Breast epithelium (tissue), 3 donors: Measurements from ENCODE around the gene ANTXRL.

Experiments used
- POLR2A ChIP-seq: fragments of 450-650 bp; IDR thresholded peaks from one replicate; pipeline ENCODE4 v1.6.1; 2016; ENCODE audit warnings: antibody characterized with exemption, mild to moderate bottlenecking, moderate library complexity
- POLR2AphosphoS5 ChIP-seq, 3 donors: sonication (generic); formaldehyde crosslinking; IDR thresholded peaks; one replicate each; pipeline ENCODE4 v1.6.1; 2017; ENCODE audit warnings: antibody characterized with exemption in 3 of 3
- TF ChIP-seq, protein P1 (sequence below), 3 donors: fragments of 450-650 bp; IDR thresholded peaks; one replicate each; pipeline ENCODE4 v1.5.1; 2016 to 2017; ENCODE audit warnings: antibody characterized with exemption in 3 of 3, mild to moderate bottlenecking in 3 of 3, moderate library complexity in 3 of 3

- TF ChIP-seq, protein P1, sequence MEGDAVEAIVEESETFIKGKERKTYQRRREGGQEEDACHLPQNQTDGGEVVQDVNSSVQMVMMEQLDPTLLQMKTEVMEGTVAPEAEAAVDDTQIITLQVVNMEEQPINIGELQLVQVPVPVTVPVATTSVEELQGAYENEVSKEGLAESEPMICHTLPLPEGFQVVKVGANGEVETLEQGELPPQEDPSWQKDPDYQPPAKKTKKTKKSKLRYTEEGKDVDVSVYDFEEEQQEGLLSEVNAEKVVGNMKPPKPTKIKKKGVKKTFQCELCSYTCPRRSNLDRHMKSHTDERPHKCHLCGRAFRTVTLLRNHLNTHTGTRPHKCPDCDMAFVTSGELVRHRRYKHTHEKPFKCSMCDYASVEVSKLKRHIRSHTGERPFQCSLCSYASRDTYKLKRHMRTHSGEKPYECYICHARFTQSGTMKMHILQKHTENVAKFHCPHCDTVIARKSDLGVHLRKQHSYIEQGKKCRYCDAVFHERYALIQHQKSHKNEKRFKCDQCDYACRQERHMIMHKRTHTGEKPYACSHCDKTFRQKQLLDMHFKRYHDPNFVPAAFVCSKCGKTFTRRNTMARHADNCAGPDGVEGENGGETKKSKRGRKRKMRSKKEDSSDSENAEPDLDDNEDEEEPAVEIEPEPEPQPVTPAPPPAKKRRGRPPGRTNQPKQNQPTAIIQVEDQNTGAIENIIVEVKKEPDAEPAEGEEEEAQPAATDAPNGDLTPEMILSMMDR (IDR thresholded peaks at IDR 0.05), result no peak
- TF ChIP-seq POLR2A, result no peak
- TF ChIP-seq POLR2AphosphoS5 (IDR thresholded peaks at IDR 0.05), result no peak
Measured at GRCh38 chr10:46237815-46238510, 48.8 kb upstream of the ANTXRL start.
